SJCRH30 (cell line): ENCODE data around the gene ASIC4. TPM values are rescaled to one million over a fixed set of nuclear protein-coding genes. Genes with fewer than 3 reads are reported as not detected.

Source experiments
- DNase-seq, 2 experiments: peaks; one replicate each; pipeline ENCODE4 v3.0.0-alpha.2; 2015 to 2020
- H3K27ac ChIP-seq: fragments of 250-450 bp; sonication (Bioruptor Pico); 2 replicates; pipeline ENCODE4 v1.5.1; 2020; ENCODE audit warnings: mild to moderate bottlenecking, moderate library complexity
- H3K27me3 ChIP-seq: fragments of 250-450 bp; sonication (Bioruptor Pico); 2 replicates; pipeline ENCODE4 v1.5.1; 2020; ENCODE audit warnings: mild to moderate bottlenecking, moderate library complexity
- H3K36me3 ChIP-seq: fragments of 250-450 bp; sonication (Bioruptor Pico); 2 replicates; pipeline ENCODE4 v1.5.1; 2020; ENCODE audit warnings: mild to moderate bottlenecking, moderate library complexity
- H3K4me1 ChIP-seq: fragments of 250-450 bp; sonication (Bioruptor Pico); 2 replicates; pipeline ENCODE4 v1.5.1; 2020; ENCODE audit warnings: mild to moderate bottlenecking, moderate library complexity
- H3K4me3 ChIP-seq: fragments of 250-450 bp; sonication (Bioruptor Pico); 2 replicates; pipeline ENCODE4 v1.5.1; 2020; ENCODE audit warnings: mild to moderate bottlenecking, moderate library complexity
- H3K9me3 ChIP-seq: fragments of 250-450 bp; sonication (Bioruptor Pico); replicated peaks from 2 replicates; pipeline ENCODE4 v1.5.1; 2020; ENCODE audit warnings: mild to moderate bottlenecking, moderate library complexity
- total RNA-seq: library from RNA; depleted of rRNA; stranded (reverse); fragments of >200 nt; shearing (Covaris generic); gene quantifications from 2 replicates; pipeline ENCODE4 v1.2.3, GENCODE V29; 2014

Gene ASIC4
- total RNA-seq, 1 experiment from 2014 or later, result 0.67 TPM

- Histone ChIP-seq H3K27ac (no peak overlapping the region), H3K4me3 (no peak overlapping the region), H3K36me3 (no peaks in the 10 kb centered on the region), H3K4me1 (no peaks in the 10 kb centered on the region), H3K9me3 (no peaks in the 10 kb centered on the region), H3K27me3 (no peaks in the 10 kb centered on the region)
- DNase-seq, result peak; percentile 64 to 76
Measured at GRCh38 chr2:219475697-219476651, 38.3 kb upstream of the ASIC4 start.

GRCh38 chr2:219476652-219477151 is 37.6 kb upstream of the ASIC4 start:
- no peaks in the 10 kb centered on the region for H3K9me3 ChIP-seq
- 0 out of 2 replicates have a peak, but pooled peaks cover 3% of the 10 kb centered on the region for H3K36me3 ChIP-seq
- H3K27ac ChIP-seq, result no peak overlapping the region
- peak in 1 of 2 experiments; percentile 41 for DNase-seq
- H3K4me1 ChIP-seq, result no peaks in the 10 kb centered on the region
- no peak overlapping the region for H3K4me3 ChIP-seq
- H3K27me3 ChIP-seq, result no peaks in the 10 kb centered on the region

- H3K9me3 ChIP-seq, result no peaks in the 10 kb centered on the region
- H3K27me3 ChIP-seq, result no peaks in the 10 kb centered on the region
- no peak for DNase-seq
- H3K36me3 ChIP-seq, result 0 out of 2 replicates have a peak, but pooled peaks cover 6% of the 10 kb centered on the region
- no peak overlapping the region for H3K4me3 ChIP-seq
- H3K4me1 ChIP-seq, result no peaks in the 10 kb centered on the region
- no peak overlapping the region for H3K27ac ChIP-seq
Measured at GRCh38 chr2:219477179-219477578, 37.1 kb upstream of the ASIC4 start.

- Histone ChIP-seq H3K4me1 (no peaks in the 10 kb centered on the region), H3K36me3 (0 out of 2 replicates have a peak, but pooled peaks cover 6% of the 10 kb centered on the region), H3K9me3 (no peaks in the 10 kb centered on the region), H3K27me3 (no peaks in the 10 kb centered on the region), H3K27ac (no peak overlapping the region), H3K4me3 (no peak overlapping the region)
- no peak for DNase-seq
Measured at GRCh38 chr2:219477815-219478214, 36.5 kb upstream of the ASIC4 start.

- no peak for DNase-seq
- Histone ChIP-seq H3K4me3 (no peak overlapping the region), H3K36me3 (0 out of 2 replicates have a peak, but pooled peaks cover 6% of the 10 kb centered on the region)
Measured at GRCh38 chr2:219478916-219479315, 35.4 kb upstream of the ASIC4 start.

GRCh38 chr2:219480004-219480403 is 34.3 kb upstream of the ASIC4 start:
- no peak overlapping the region for H3K27ac ChIP-seq
- no peaks in the 10 kb centered on the region for H3K27me3 ChIP-seq
- no peaks in the 10 kb centered on the region for H3K9me3 ChIP-seq
- H3K4me1 ChIP-seq, result no peaks in the 10 kb centered on the region
- no peak overlapping the region for H3K4me3 ChIP-seq
- DNase-seq, result no peak
- 0 out of 2 replicates have a peak, but pooled peaks cover 6% of the 10 kb centered on the region for H3K36me3 ChIP-seq

More at GRCh38 chr2:219478916-219479315, 35.4 kb upstream of the ASIC4 start:
- H3K4me1 ChIP-seq, result no peaks in the 10 kb centered on the region
- no peaks in the 10 kb centered on the region for H3K27me3 ChIP-seq
- H3K9me3 ChIP-seq, result no peaks in the 10 kb centered on the region
- H3K27ac ChIP-seq, result no peak overlapping the region

GRCh38 chr2:219482674-219483405 is 31.4 kb upstream of the ASIC4 start:
- no peak overlapping the region for H3K27ac ChIP-seq
- H3K36me3 ChIP-seq, result 0 out of 2 replicates have a peak, but pooled peaks cover 6% of the 10 kb centered on the region
- H3K4me1 ChIP-seq, result no peaks in the 10 kb centered on the region; the same call in 1 of the 2 replicates
- no peaks in the 10 kb centered on the region for H3K9me3 ChIP-seq
- no peaks in the 10 kb centered on the region for H3K27me3 ChIP-seq
- DNase-seq, result no peak
- H3K4me3 ChIP-seq, result no peak overlapping the region

- H3K4me1 ChIP-seq, result no peaks in the 10 kb centered on the region; the same call in 1 of the 2 replicates
- DNase-seq, result no peak
- H3K27ac ChIP-seq, result no peak overlapping the region
- H3K9me3 ChIP-seq, result no peaks in the 10 kb centered on the region
- no peak overlapping the region for H3K4me3 ChIP-seq
- H3K36me3 ChIP-seq, result 0 out of 2 replicates have a peak, but pooled peaks cover 6% of the 10 kb centered on the region
- no peaks in the 10 kb centered on the region for H3K27me3 ChIP-seq
Measured at GRCh38 chr2:219483451-219484342, 30.6 kb upstream of the ASIC4 start.

- Histone ChIP-seq H3K4me3 (no peak overlapping the region), H3K4me1 (no peaks in the 10 kb centered on the region; the same call in 1 of the 2 replicates), H3K9me3 (no peaks in the 10 kb centered on the region), H3K36me3 (0 out of 2 replicates have a peak, but pooled peaks cover 6% of the 10 kb centered on the region), H3K27ac (no peak overlapping the region), H3K27me3 (no peaks in the 10 kb centered on the region)
- no peak for DNase-seq
Measured at GRCh38 chr2:219484343-219485200, 29.7 kb upstream of the ASIC4 start.

- H3K4me3 ChIP-seq, result no peak overlapping the region
- no peaks in the 10 kb centered on the region; the same call in 1 of the 2 replicates for H3K4me1 ChIP-seq
- H3K27me3 ChIP-seq, result no peaks in the 10 kb centered on the region
- no peaks in the 10 kb centered on the region for H3K9me3 ChIP-seq
- H3K36me3 ChIP-seq, result 0 out of 2 replicates have a peak, but pooled peaks cover 6% of the 10 kb centered on the region
- DNase-seq, result no peak
- H3K27ac ChIP-seq, result no peak overlapping the region
Measured at GRCh38 chr2:219485201-219485580, 29.1 kb upstream of the ASIC4 start.

GRCh38 chr2:219486380-219486959 is 27.8 kb upstream of the ASIC4 start:
- Histone ChIP-seq H3K36me3 (0 out of 2 replicates have a peak, but pooled peaks cover 5% of the 10 kb centered on the region), H3K4me1 (no peaks in the 10 kb centered on the region; the same call in 1 of the 2 replicates), H3K27me3 (no peaks in the 10 kb centered on the region), H3K4me3 (no peak overlapping the region), H3K27ac (no peak overlapping the region), H3K9me3 (no peaks in the 10 kb centered on the region)
- DNase-seq, result peak in 1 of 2 experiments; percentile 52

GRCh38 chr2:219488149-219488843 is 26.0 kb upstream of the ASIC4 start:
- no peaks in the 10 kb centered on the region for H3K36me3 ChIP-seq
- no peak for DNase-seq
- H3K9me3 ChIP-seq, result no peaks in the 10 kb centered on the region
- no peak overlapping the region for H3K4me3 ChIP-seq
- H3K4me1 ChIP-seq, result no peaks in the 10 kb centered on the region; the same call in 1 of the 2 replicates
- no peaks in the 10 kb centered on the region for H3K27me3 ChIP-seq
- no peak overlapping the region for H3K27ac ChIP-seq
